GM21423 (cell line): Measurements from ENCODE around the gene SPAG16.
"Not testable (repeated sequence)": the region's sequence is repeated elsewhere in the genome, so short reads cannot be mapped to it uniquely, and the experiment has no call there.

Experiments
- ATAC-seq: cut with Tn5 transposase; IDR thresholded peaks from one replicate; pipeline ENCODE4 v1.9.1; 2021; ENCODE audit warnings: mild to moderate bottlenecking, moderate library complexity; ENCODE audit not compliant: unreplicated experiment

The SPAG16 gene

GRCh38 chr2:213266421-213266820, 17.8 kb upstream of the SPAG16 start:
- ATAC-seq, result no peak

DNA sequence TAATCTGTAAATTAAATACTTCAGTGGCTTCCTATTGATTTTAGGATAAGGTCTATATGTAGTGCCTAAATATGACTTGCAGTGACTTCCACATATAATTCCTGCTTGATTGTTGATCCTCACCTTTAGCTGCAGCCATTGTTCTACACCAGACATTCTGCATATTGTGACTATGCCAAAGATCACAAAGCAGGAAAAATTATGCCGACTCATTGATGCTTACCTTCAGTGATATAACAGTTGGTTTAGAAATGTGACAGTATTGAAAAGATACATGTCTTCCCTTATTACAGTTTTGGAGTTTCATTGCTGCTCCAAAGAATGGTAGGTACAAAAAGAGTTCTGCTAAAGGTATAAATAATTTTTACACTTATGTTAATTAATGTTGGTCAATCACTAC, 12.3 kb upstream of the SPAG16 start:
- no peak for ATAC-seq

DNA sequence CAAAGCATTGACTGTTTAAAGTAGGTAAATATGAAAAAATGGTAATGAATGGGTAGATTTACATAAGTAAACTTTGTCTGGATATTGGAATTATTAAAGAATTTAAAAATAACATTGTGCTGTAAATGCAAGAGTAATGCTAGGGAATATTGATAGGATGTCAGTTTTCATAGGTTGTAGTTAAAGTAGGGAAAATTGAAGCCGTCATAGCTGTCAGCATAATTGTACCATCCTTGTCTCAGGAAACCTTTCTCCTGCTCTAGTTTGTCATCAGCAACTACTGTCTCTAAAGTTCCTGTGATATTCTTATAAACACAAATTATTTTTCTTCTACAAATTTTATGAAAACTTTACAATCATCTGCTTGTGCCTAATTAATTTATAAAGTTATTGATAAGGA, 10.1 kb upstream of the SPAG16 start:
- ATAC-seq, result no peak

- ATAC-seq, result no peak
These were observed 9.0 kb upstream of the SPAG16 start for GRCh38 chr2:213275265-213275664.

DNA sequence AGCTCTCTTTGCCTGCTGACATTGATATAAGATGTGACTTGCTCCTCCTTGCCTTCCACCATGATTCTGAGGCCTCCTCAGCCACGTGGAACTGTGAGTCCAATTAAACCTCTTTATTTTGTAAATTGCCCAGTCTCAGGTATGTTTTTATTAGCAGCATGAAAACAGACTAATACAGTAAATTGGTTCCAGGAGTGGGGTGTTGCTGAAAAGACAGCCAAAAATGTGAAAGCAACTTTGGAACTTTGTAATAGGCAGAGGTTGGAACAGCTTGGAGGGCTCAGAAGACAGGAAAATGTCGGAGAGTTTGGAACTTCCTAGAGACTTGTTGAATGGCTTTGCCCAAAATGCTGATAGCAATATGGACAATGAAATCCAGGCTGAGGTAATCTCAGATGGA, 7.1 kb upstream of the SPAG16 start:
- ATAC-seq, result not testable (repeated sequence)

DNA sequence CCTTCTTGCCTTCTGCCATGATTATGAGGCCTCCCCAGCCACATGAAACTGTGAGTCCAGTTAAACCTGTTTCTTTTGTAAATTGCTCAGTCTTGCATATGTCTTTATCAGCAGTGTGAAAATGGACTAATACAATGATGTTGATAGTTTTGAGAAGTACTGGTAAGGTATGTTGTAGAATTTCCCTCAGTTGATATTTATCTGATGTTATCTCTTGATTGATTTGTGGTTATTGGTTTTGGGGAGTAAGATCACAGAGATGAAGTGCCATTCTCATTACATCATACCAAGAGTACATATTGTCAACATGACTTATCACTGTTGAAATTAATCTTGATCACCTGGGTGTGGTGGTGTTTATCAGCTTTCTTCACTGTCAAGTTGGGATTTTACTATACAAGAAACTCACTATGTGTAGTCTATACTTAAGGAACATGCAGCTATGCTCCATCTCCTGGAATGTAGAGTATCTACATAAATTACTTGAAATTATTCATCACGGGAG, 5.1 kb upstream of the SPAG16 start:
- ATAC-seq, result no peak

GRCh38 chr2:213279971-213280370, 4.3 kb upstream of the SPAG16 start:
- no peak for ATAC-seq

GRCh38 chr2:213281156-213281555, 3.1 kb upstream of the SPAG16 start:
- no peak for ATAC-seq

GRCh38 chr2:213285404-213285803, 1.1 kb downstream of the SPAG16 start:
- ATAC-seq, result no peak

- no peak for ATAC-seq
These were observed 1.9 kb downstream of the SPAG16 start for GRCh38 chr2:213286161-213286560.

DNA sequence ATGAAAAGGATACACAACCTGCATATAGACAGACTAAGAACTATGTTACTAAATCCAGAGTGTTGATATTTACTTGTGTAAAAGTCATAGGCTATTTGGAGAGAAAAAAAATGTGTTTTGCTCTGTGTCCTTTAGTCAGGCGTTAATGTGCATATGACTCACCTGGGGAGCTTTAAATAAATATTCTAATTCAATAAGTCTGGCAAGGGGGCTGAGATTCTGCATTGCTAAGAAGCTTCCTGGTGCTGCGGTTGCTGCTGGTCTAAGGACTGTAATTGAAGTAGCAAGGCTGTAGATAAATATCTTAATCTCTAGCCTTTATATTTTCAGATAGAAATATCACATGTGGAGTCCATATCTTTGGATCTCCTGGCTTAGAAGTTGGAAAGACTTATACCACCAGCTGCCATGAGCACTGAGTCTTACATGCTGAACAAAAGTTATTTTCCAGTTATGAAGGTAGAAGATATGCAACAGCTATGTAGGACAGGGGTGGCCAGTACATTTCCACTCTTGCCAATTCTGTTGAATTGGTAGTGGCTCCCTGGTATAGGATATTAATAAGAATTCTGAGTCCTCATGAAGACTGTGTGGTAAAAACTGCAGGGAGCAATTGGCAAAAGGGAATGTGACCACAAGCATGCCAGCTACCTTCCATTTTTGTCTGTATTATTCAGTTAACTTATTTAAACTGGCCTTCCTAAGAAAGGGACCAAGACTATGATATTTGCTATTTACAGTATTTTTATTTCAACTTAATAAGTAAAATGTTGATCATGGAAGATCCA, 4.8 kb downstream of the SPAG16 start:
- ATAC-seq, result no peak

GRCh38 chr2:213290501-213290900, 6.2 kb downstream of the SPAG16 start:
- no peak for ATAC-seq

DNA sequence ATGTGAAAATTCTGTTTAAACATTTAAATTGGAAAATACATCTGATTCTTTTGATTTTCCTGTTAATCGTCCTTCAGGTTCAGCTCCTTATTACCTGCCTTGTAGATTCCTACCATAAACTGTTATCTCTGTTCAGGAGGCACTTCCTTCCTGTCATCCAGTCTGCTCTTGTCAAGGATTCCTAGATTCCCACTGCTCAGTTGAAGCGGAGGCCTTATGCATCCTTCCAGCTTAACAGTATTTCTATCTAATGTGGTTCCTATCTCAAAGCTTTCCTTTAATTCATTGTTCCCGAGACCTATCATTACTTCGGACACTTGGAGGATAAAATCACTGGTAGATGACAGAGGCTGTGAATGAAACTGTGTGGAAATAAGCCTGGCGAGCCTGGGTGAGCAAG, 12.0 kb downstream of the SPAG16 start:
- no peak for ATAC-seq

- ATAC-seq, result no peak
These were observed 22.2 kb downstream of the SPAG16 start for GRCh38 chr2:213306316-213306942.

DNA sequence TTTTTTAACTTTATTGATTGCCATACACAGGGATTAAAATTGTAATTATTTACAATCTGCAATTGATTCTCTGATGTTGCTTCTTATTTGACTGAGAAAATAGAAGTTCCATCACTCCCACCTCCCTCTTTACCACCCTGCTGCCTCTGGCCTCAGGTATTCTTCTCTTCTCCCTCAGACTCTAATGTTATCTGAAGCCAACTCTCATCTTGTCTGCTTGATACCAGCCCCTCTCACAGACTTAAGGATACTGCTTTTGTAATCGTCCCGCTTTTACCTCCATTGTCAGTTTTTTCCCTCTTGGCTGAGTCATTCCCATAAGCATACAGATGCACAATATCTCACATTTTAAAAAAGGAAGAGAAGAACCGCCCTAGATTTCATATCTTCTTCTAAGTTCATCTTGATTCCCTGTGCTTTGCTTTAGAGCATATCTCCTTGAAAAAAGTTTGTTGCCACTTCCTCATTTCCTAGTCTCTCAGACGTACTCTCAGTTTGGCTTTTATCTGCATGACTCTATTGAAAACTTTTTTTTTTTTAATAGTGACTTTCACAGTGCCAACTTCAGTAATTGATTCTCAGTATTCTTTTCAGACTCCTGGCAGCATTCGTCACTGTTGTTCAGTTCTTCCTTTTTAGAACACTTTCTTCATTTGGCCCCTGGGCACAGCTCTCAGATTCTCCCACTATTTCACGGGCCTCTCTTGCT, 31.1 kb downstream of the SPAG16 start:
- ATAC-seq, result peak; percentile 52

DNA sequence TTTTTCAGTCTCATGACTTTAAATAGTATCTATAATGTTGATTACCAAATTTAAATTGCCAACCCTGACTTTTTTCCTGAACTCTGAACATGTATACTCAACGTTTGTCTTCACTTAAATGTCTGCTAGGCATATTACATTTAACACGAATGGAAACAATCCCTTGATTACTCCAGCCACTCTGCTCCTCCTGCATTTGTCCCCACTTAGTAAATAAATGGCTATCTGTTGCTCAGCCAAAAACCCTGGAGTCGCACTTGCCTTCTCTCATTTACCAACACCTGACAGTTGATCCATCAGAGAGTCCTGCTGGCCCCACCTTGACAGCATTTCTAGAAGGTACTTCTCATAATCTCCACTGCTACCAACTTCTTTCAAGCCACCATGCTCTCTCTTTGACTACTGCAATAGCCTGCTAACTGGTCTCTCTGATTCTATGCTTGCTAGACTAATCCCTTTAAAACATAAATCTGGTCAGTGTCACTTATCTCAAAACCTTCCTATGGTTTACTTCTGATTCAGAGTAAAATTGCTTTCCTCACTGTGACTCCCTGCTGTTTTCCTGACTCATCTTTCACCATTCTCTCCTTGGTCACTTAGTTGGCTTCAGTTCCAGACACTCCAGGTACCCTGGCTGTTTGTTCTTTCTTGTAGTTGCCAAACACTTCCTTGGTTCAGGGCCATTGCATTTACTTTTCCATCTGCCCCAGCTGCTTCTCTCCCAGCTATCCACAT, 31.9 kb downstream of the SPAG16 start:
- ATAC-seq, result no peak

DNA sequence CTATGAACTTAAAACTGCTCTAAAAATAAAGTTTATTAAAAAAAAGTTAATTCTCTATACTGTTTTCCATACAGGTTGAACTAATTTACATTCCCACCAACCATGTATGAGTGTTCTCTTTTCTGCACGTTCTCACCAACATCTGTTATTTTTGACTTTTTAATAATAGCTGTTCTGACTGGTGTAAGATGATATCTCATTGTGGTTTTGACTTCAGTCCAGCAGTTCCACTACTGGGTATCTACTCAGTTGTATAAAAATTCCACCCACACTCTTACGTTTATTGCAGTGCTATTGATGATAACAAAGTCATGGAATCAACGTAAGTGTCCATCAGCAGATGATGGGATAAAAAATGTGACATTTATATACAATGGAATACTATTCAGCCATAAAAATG, 33.7 kb downstream of the SPAG16 start:
- ATAC-seq, result no peak

DNA sequence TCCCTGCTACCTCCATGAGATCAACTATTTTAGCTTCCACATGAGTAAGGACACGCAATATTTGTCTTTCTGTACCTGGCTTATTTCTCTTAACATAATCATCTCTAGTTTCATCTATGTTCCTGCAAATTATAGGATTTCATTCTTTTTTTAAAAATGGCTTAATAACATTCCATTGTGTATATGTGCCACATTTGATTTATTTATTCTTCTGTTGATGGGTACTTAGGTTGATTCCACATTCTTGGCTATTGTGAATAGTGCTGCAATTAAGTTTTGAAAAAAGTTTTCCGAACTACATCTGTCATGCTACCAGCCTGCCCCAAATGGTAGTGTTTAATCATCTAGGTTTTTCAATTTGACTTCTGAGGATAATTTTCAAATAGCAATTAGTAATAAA, 36.3 kb downstream of the SPAG16 start:
- no peak for ATAC-seq

DNA sequence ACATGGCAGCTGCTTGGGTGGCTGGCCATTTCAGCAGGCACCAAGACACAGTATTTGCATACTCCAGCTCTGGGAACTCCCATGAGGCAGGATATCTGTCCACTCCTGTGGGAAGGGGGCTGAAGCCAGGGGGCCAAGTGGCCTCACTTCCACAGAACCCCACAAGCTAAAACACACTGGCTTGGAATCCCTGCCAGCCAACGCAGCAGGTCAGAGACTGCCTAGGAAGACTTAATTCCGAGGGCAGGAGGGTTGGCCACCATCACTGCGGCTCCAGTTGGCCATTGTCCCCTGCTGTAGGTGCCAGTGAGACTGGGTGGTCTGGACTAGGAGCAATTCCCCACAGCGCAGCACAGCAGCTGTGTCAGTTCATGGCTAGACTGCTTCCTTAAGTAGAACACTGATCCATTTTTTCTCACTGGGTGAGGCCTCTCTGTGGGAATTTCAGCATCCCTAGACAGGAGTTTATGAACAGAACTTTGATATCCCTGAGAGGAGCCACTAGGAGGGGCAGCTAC, 52.0 kb downstream of the SPAG16 start:
- no peak for ATAC-seq

DNA sequence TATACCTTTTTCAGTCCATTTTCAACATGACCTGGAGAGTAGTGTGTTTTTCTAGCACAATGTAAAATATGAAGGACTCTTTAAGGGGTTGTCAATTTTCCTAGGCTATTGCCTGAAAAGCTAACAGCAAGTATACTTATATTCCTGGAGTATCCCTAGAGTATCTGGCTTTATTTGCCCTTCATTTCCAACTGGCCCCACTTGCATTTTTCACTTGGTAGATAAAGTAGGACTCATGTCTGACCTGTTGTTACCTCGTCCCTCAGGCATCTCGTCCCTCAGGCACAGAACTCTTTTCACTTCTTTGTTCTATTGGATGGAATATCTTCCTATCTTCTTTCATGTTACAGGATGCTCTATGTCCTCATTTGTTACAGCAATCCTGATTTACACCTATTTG, 69.2 kb downstream of the SPAG16 start:
- no peak for ATAC-seq

DNA sequence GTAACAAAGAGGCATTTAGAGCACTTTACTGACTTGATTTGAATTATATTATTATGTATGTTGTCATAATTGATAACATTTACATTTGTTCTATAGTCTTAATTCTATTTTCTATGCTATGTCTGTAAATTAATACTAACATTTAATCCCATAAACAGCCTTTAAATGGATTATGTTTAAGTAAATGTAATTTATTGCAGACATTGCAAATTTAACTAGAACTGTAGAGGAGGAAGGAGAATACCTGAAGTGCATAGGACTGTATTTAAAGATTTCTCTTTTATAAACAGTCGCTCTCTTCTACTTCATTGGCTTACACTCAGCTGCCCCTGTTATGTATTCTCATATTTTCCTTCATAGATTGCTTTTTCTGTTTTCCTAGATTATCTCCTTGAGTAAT, 92.4 kb downstream of the SPAG16 start:
- no peak for ATAC-seq
